ENCODE measurements around the gene NAA40.

The NAA40 gene

DNA sequence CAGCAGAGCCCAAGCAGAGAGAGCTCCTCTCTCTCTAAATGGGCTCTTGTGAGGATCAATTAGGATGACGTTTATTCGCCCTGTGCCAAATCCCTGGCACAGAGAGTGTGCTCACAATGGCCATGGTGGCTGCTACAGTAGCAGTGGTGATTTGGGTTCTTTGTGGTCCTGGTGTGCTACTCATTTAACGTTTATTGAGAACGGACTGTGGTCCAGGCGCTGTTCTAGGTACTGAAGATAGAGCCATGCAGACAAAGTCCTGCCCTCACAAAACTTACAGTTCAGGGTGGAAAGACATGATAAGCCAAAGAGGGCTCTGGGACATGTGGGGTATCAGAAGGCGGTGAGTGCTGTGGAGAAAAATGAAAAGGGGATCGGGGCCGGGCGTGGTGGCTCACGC is 52.8 kb downstream of the NAA40 start:
- Histone ChIP-seq H3K36me3 (ENCODE audit: control insufficient read depth in 2 of 2, insufficient read depth in 1 of 2, low read length in 2 of 2) (peaks cover 8 to 78% of the 10 kb centered on the region in 2 experiments; a peak in 2 of 3 replicates), H3K4me3 (ENCODE audit: low read depth, low read length) (no peak overlapping the region), H3K4me1 (ENCODE audit: control insufficient read depth, insufficient read depth, low read length) (no peaks in the 10 kb centered on the region), H3K9me3 (ENCODE audit: control insufficient read depth, insufficient read depth, low read depth, low read length) (no peaks in the 10 kb centered on the region), H3K27ac (ENCODE audit: extremely low read depth, low read depth, low read length) (no peak overlapping the region)
- ChIA-PET POLR2A (interaction anchor here (0.6 to 0.8 kb wide), 2 partner anchors 15 to 17 kb away, joined by 3 read pairs; partner anchors contain the start of gene COX8A), CTCF (interaction anchor here (0.7 kb wide), 2 partner anchors 8 to 13 kb away, joined by 3 read pairs; no protein-coding TSS in a partner anchor)
- TF ChIP-seq, protein P1, sequence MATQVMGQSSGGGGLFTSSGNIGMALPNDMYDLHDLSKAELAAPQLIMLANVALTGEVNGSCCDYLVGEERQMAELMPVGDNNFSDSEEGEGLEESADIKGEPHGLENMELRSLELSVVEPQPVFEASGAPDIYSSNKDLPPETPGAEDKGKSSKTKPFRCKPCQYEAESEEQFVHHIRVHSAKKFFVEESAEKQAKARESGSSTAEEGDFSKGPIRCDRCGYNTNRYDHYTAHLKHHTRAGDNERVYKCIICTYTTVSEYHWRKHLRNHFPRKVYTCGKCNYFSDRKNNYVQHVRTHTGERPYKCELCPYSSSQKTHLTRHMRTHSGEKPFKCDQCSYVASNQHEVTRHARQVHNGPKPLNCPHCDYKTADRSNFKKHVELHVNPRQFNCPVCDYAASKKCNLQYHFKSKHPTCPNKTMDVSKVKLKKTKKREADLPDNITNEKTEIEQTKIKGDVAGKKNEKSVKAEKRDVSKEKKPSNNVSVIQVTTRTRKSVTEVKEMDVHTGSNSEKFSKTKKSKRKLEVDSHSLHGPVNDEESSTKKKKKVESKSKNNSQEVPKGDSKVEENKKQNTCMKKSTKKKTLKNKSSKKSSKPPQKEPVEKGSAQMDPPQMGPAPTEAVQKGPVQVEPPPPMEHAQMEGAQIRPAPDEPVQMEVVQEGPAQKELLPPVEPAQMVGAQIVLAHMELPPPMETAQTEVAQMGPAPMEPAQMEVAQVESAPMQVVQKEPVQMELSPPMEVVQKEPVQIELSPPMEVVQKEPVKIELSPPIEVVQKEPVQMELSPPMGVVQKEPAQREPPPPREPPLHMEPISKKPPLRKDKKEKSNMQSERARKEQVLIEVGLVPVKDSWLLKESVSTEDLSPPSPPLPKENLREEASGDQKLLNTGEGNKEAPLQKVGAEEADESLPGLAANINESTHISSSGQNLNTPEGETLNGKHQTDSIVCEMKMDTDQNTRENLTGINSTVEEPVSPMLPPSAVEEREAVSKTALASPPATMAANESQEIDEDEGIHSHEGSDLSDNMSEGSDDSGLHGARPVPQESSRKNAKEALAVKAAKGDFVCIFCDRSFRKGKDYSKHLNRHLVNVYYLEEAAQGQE (tag by site-specific recombination; IDR thresholded peaks at IDR 0.05) = peak; percentile 73
- no peak for TF ChIP-seq ZNF324 (tag by site-specific recombination; IDR thresholded peaks at IDR 0.05)

DNA sequence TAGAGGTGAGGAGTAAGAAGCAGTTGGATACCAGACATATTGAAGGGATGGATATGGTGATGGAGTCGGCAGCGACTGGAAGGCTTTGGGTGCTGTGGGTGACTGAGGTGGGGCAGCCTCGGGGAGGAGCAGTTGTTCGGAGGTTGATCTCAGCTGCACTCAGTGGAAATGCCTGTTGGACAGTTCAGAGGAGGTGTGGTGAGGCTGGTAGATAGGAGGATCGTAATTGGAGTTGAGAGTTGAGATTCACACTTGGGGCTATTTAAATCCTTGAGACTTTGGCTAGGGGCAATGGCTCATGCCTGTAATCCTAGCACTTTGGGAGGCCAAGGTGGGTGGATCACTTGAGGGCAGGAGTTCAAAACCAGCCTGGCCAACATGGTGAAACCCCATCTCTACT is 54.3 kb downstream of the NAA40 start:
- H3K4me1 ChIP-seq (ENCODE audit: control insufficient read depth, insufficient read depth, low read length) = no peaks in the 10 kb centered on the region
- H3K36me3 ChIP-seq (ENCODE audit: control insufficient read depth in 2 of 2, insufficient read depth in 1 of 2, low read length in 2 of 2) = peaks cover 8 to 87% of the 10 kb centered on the region in 2 experiments; a peak in 2 of 3 replicates
- H3K9me3 ChIP-seq (ENCODE audit: control insufficient read depth, insufficient read depth, low read depth, low read length) = no peaks in the 10 kb centered on the region
- no peak overlapping the region for H3K27ac ChIP-seq (ENCODE audit: extremely low read depth, low read depth, low read length)
- H3K4me3 ChIP-seq (ENCODE audit: low read depth, low read length) = no peak overlapping the region
- POLR2A ChIA-PET = interaction anchor here (0.7 kb wide), 2 partner anchors 11 to 24 kb away, joined by 6 to 8 read pairs; no protein-coding TSS in a partner anchor
- CTCF ChIA-PET = no interaction called here
- no peak for TF ChIP-seq ZNF670 (tag by site-specific recombination; IDR thresholded peaks at IDR 0.05; ENCODE audit: low read depth)
- no peak for TF ChIP-seq ZNF221 (tag by site-specific recombination; IDR thresholded peaks at IDR 0.05; ENCODE audit: borderline replicate concordance)
- no peak for TF ChIP-seq ZNF76 (tag by site-specific recombination; IDR thresholded peaks at IDR 0.05; ENCODE audit: borderline replicate concordance, low read depth)
- TF ChIP-seq ZIC2 (tag by site-specific recombination; IDR thresholded peaks at IDR 0.05) = no peak

DNA sequence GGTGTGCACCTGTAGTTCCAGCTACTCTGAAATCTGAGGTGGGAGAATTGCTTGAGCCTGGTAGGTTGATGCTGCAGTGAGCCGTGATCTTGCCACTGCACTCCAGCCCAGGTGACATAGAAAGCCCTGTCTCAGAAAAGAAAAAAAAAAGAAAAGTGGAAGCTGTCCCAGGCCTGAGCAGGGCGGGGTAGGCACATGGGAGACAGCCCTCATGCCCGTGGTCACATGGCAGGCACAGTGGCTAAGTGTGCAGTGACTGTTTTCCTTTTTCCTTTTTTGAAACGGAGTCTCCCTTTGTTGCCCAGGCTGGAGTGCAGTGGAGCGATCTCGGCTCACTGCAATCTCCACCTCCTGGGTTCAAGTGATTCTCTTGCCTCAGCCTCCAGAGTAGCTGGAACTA is 55.2 kb downstream of the NAA40 start:
- H3K27ac ChIP-seq (ENCODE audit: extremely low read depth, low read depth, low read length) = no peak overlapping the region
- H3K4me1 ChIP-seq (ENCODE audit: control insufficient read depth, insufficient read depth, low read length) = no peaks in the 10 kb centered on the region
- no peaks in the 10 kb centered on the region for H3K9me3 ChIP-seq (ENCODE audit: control insufficient read depth, insufficient read depth, low read depth, low read length)
- H3K4me3 ChIP-seq (ENCODE audit: low read depth, low read length) = no peak overlapping the region
- POLR2A ChIA-PET = no interaction called here
- CTCF ChIA-PET = interaction anchor here (0.6 to 1.3 kb wide), 3 partner anchors 46 to 153 kb away, joined by 3 to 5 read pairs (median 4); no protein-coding TSS in a partner anchor
- peaks cover 8 to 84% of the 10 kb centered on the region in 2 experiments; a peak in 2 of 3 replicates for H3K36me3 ChIP-seq (ENCODE audit: control insufficient read depth in 2 of 2, insufficient read depth in 1 of 2, low read length in 2 of 2)
- TF ChIP-seq, protein P2, sequence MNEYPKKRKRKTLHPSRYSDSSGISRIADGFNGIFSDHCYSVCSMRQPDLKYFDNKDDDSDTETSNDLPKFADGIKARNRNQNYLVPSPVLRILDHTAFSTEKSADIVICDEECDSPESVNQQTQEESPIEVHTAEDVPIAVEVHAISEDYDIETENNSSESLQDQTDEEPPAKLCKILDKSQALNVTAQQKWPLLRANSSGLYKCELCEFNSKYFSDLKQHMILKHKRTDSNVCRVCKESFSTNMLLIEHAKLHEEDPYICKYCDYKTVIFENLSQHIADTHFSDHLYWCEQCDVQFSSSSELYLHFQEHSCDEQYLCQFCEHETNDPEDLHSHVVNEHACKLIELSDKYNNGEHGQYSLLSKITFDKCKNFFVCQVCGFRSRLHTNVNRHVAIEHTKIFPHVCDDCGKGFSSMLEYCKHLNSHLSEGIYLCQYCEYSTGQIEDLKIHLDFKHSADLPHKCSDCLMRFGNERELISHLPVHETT (tag by site-specific recombination; IDR thresholded peaks at IDR 0.05) = no peak
- TF ChIP-seq, protein P3, sequence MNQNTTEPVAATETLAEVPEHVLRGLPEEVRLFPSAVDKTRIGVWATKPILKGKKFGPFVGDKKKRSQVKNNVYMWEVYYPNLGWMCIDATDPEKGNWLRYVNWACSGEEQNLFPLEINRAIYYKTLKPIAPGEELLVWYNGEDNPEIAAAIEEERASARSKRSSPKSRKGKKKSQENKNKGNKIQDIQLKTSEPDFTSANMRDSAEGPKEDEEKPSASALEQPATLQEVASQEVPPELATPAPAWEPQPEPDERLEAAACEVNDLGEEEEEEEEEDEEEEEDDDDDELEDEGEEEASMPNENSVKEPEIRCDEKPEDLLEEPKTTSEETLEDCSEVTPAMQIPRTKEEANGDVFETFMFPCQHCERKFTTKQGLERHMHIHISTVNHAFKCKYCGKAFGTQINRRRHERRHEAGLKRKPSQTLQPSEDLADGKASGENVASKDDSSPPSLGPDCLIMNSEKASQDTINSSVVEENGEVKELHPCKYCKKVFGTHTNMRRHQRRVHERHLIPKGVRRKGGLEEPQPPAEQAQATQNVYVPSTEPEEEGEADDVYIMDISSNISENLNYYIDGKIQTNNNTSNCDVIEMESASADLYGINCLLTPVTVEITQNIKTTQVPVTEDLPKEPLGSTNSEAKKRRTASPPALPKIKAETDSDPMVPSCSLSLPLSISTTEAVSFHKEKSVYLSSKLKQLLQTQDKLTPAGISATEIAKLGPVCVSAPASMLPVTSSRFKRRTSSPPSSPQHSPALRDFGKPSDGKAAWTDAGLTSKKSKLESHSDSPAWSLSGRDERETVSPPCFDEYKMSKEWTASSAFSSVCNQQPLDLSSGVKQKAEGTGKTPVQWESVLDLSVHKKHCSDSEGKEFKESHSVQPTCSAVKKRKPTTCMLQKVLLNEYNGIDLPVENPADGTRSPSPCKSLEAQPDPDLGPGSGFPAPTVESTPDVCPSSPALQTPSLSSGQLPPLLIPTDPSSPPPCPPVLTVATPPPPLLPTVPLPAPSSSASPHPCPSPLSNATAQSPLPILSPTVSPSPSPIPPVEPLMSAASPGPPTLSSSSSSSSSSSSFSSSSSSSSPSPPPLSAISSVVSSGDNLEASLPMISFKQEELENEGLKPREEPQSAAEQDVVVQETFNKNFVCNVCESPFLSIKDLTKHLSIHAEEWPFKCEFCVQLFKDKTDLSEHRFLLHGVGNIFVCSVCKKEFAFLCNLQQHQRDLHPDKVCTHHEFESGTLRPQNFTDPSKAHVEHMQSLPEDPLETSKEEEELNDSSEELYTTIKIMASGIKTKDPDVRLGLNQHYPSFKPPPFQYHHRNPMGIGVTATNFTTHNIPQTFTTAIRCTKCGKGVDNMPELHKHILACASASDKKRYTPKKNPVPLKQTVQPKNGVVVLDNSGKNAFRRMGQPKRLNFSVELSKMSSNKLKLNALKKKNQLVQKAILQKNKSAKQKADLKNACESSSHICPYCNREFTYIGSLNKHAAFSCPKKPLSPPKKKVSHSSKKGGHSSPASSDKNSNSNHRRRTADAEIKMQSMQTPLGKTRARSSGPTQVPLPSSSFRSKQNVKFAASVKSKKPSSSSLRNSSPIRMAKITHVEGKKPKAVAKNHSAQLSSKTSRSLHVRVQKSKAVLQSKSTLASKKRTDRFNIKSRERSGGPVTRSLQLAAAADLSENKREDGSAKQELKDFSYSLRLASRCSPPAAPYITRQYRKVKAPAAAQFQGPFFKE (tag by site-specific recombination; IDR thresholded peaks at IDR 0.05; ENCODE audit: borderline replicate concordance) = no peak
- no peak for TF ChIP-seq ZNF791 (tag by site-specific recombination; IDR thresholded peaks at IDR 0.05)
- TF ChIP-seq, protein P4, sequence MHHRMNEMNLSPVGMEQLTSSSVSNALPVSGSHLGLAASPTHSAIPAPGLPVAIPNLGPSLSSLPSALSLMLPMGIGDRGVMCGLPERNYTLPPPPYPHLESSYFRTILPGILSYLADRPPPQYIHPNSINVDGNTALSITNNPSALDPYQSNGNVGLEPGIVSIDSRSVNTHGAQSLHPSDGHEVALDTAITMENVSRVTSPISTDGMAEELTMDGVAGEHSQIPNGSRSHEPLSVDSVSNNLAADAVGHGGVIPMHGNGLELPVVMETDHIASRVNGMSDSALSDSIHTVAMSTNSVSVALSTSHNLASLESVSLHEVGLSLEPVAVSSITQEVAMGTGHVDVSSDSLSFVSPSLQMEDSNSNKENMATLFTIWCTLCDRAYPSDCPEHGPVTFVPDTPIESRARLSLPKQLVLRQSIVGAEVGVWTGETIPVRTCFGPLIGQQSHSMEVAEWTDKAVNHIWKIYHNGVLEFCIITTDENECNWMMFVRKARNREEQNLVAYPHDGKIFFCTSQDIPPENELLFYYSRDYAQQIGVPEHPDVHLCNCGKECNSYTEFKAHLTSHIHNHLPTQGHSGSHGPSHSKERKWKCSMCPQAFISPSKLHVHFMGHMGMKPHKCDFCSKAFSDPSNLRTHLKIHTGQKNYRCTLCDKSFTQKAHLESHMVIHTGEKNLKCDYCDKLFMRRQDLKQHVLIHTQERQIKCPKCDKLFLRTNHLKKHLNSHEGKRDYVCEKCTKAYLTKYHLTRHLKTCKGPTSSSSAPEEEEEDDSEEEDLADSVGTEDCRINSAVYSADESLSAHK (tag by site-specific recombination; IDR thresholded peaks at IDR 0.05) = no peak
- no peak for TF ChIP-seq KLF1 (tag by site-specific recombination; IDR thresholded peaks at IDR 0.05)
- no peak for TF ChIP-seq ZNF558 (tag by site-specific recombination; IDR thresholded peaks at IDR 0.05)
- no peak for TF ChIP-seq PRDM1 (tag by site-specific recombination; IDR thresholded peaks at IDR 0.05)
- no peak for TF ChIP-seq KLF9 (tag by site-specific recombination; IDR thresholded peaks at IDR 0.05; ENCODE audit: low read depth)
- TF ChIP-seq, protein P5, sequence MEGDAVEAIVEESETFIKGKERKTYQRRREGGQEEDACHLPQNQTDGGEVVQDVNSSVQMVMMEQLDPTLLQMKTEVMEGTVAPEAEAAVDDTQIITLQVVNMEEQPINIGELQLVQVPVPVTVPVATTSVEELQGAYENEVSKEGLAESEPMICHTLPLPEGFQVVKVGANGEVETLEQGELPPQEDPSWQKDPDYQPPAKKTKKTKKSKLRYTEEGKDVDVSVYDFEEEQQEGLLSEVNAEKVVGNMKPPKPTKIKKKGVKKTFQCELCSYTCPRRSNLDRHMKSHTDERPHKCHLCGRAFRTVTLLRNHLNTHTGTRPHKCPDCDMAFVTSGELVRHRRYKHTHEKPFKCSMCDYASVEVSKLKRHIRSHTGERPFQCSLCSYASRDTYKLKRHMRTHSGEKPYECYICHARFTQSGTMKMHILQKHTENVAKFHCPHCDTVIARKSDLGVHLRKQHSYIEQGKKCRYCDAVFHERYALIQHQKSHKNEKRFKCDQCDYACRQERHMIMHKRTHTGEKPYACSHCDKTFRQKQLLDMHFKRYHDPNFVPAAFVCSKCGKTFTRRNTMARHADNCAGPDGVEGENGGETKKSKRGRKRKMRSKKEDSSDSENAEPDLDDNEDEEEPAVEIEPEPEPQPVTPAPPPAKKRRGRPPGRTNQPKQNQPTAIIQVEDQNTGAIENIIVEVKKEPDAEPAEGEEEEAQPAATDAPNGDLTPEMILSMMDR (tag by site-specific recombination; IDR thresholded peaks at IDR 0.05) = no peak

Data from HEK293 (cell line).